Stimulated activated naive CD8-positive, alpha-beta T cell treated with anti-CD3 and anti-CD28 coated beads, Interleukin-15, amount 100 ng/mL, for 72 hours (primary cell): ENCODE results near the gene PHGDH.

Experiments
- ATAC-seq: fragments of 150-1000 bp; cut with Tn5 transposase; 2 replicates; pipeline ENCODE4 v1.10.0; 2021; ENCODE audit warnings: mild to moderate bottlenecking, moderate library complexity
- DNase-seq, 2 donors: peaks; one replicate each; pipeline ENCODE4 v3.0.0; 2021 to 2022
- H3K27ac Mint-ChIP-seq, 2 donors: one replicate each; pipeline ENCODE4 v1.8.0; 2022; ENCODE audit warnings: mild to moderate bottlenecking in 2 of 2, mixed read lengths in 2 of 2, moderate library complexity in 2 of 2
- H3K27me3 Mint-ChIP-seq: one replicate; pipeline ENCODE4 v1.8.0; 2022; ENCODE audit warnings: mixed read lengths
- H3K4me1 Mint-ChIP-seq: one replicate; pipeline ENCODE4 v1.8.0; 2022; ENCODE audit warnings: mild to moderate bottlenecking, mixed read lengths
- H3K4me3 Mint-ChIP-seq, 2 donors: one replicate each; pipeline ENCODE4 v1.8.0; 2022; ENCODE audit warnings: mild to moderate bottlenecking in 2 of 2, mixed read lengths in 2 of 2, moderate library complexity in 1 of 2
- H3K9me3 Mint-ChIP-seq, 2 donors: one replicate each; pipeline ENCODE4 v1.8.0; 2022; ENCODE audit warnings: mixed read lengths in 2 of 2

Gene PHGDH

GRCh38 chr1:119735217-119735616, 23.5 kb downstream of the PHGDH start:
- Mint-ChIP-seq H3K9me3 (no peaks in the 10 kb centered on the region), H3K27me3 (no peaks in the 10 kb centered on the region), H3K27ac (peak overlapping the region in 1 of 2 donors; percentile 74), H3K4me1 (peaks cover 6% of the 10 kb centered on the region), H3K4me3 (no peak overlapping the region)
- no peak for DNase-seq
- ATAC-seq = no peak

GRCh38 chr1:119736649-119737039, 24.9 kb downstream of the PHGDH start:
- Mint-ChIP-seq H3K9me3 (no peaks in the 10 kb centered on the region), H3K4me3 (no peak overlapping the region), H3K4me1 (peaks cover 6% of the 10 kb centered on the region), H3K27ac (no peak overlapping the region), H3K27me3 (no peaks in the 10 kb centered on the region)
- no peak for ATAC-seq
- no peak for DNase-seq

DNA sequence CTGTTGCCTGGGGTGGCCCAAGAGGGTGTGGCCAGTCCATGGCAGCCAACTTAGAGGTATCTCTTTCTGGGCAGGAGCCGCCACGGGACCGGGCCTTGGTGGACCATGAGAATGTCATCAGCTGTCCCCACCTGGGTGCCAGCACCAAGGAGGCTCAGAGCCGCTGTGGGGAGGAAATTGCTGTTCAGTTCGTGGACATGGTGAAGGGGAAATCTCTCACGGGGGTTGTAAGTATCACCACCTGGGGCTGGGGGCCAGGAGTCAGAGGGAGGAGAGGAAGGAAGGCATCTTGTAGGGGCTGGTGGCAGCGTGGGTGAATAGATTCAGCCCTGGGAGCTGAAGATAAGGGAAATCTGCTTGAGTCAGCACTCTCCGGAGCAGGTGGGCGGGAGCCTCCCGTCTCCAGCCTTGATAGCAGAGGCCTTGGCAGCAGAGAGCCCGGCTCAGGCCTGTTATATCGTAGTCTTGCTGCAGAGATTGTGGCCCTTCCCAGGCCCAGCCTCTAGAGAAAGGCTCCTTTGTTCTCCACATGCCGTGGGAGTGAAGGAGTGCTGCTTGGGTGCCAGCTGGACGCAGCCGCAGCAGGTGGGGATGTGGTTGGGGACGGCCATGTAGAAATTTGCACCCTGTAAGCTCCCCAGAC, 25.4 kb downstream of the PHGDH start:
- DNase-seq (no peak), ATAC-seq (no peak)
- H3K9me3 Mint-ChIP-seq = no peaks in the 10 kb centered on the region
- H3K4me1 Mint-ChIP-seq = peaks cover 6% of the 10 kb centered on the region
- peak overlapping the region in 1 of 2 donors; percentile 69 for H3K27ac Mint-ChIP-seq
- no peak overlapping the region for H3K4me3 Mint-ChIP-seq
- no peaks in the 10 kb centered on the region for H3K27me3 Mint-ChIP-seq

- no peak for ATAC-seq
- Mint-ChIP-seq H3K4me1 (peaks cover 6% of the 10 kb centered on the region), H3K27me3 (no peaks in the 10 kb centered on the region), H3K27ac (peak overlapping the region in 1 of 2 donors; percentile 50), H3K4me3 (no peak overlapping the region), H3K9me3 (no peaks in the 10 kb centered on the region)
- DNase-seq = no peak
These were observed 26.5 kb downstream of the PHGDH start for GRCh38 chr1:119738100-119738720.

DNA sequence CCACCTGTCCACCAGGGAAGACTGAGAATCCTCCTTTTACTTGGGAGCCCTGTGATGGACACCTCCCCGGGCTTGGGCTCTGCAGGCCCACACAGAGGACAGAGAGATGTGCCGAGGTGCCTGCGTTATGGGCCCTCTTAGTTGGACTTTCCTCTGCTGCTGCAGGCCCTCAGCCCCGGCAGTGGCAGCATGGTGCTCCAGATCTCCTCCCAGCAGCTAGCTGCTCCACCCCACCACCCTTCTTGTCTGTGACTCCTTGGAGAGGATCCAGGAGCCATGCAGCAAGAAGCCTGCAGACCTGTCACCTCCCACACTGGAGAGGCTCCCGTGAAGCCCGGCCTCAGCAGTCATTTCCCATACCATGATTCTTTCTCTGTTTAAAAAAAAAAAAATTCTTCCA, 27.4 kb downstream of the PHGDH start:
- no peak for ATAC-seq
- Mint-ChIP-seq H3K4me1 (peaks cover 13% of the 10 kb centered on the region), H3K27me3 (no peaks in the 10 kb centered on the region), H3K9me3 (no peaks in the 10 kb centered on the region), H3K27ac (peak overlapping the region; percentile 6 to 85), H3K4me3 (no peak overlapping the region)
- DNase-seq = no peak

DNA sequence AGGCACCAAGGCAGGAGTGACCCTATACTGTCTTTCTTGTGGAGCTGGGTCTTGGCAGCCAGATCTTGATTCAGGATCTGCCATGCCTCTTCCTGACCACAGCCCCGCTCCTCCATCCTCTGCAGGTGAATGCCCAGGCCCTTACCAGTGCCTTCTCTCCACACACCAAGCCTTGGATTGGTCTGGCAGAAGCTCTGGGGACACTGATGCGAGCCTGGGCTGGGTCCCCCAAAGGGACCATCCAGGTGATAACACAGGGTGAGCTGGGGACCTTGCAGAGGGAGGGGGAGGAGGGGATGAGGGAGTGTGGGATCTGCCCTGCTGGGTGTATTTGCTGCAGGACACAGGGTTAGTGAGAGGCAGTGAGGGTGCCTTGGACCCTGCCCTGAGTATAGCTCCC, 28.5 kb downstream of the PHGDH start:
- DNase-seq = no peak
- ATAC-seq = no peak
- peaks cover 24% of the 10 kb centered on the region for H3K4me1 Mint-ChIP-seq
- H3K4me3 Mint-ChIP-seq = no peak overlapping the region
- no peaks in the 10 kb centered on the region for H3K9me3 Mint-ChIP-seq
- H3K27ac Mint-ChIP-seq = peak overlapping the region in 1 of 2 donors; percentile 54
- no peaks in the 10 kb centered on the region for H3K27me3 Mint-ChIP-seq

- peak overlapping the region in 1 of 2 donors; percentile 81 for H3K27ac Mint-ChIP-seq
- peaks cover 31% of the 10 kb centered on the region for H3K4me1 Mint-ChIP-seq
- peak overlapping the region in 1 of 2 donors; percentile 12 for H3K4me3 Mint-ChIP-seq
- H3K27me3 Mint-ChIP-seq = no peaks in the 10 kb centered on the region
- H3K9me3 Mint-ChIP-seq = no peaks in the 10 kb centered on the region
- ATAC-seq (no peak), DNase-seq (no peak)
These were observed 29.4 kb downstream of the PHGDH start for GRCh38 chr1:119740896-119741780.

DNA sequence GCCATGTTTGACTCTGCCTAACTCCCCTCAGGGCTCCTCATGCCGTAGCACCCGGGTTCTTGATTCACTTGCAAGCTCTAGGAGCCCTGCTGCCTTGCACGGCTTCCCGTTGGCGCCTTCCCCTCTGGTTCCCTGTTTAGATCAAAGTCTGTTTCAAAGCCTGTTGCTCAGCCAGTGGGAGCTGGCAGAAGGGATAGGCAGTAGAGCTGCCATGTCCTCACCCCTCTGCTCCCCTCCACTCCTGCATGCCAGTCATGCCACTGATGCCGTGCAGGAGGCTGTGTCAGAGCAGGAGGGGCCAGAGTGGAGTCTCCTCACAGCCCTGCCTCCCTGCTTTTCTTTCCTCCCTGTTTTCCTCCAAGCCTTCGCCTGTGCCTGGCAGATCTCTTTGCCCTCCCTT, 30.5 kb downstream of the PHGDH start:
- H3K4me1 Mint-ChIP-seq = peaks cover 42% of the 10 kb centered on the region
- H3K27ac Mint-ChIP-seq = no peak overlapping the region
- ATAC-seq (no peak), DNase-seq (no peak)
- H3K27me3 Mint-ChIP-seq = no peaks in the 10 kb centered on the region
- H3K9me3 Mint-ChIP-seq = no peaks in the 10 kb centered on the region
- H3K4me3 Mint-ChIP-seq = no peak overlapping the region

GRCh38 chr1:119742677-119743076, 30.9 kb downstream of the PHGDH start:
- Mint-ChIP-seq H3K4me1 (peaks cover 44% of the 10 kb centered on the region), H3K27me3 (no peaks in the 10 kb centered on the region), H3K4me3 (no peak overlapping the region), H3K9me3 (no peaks in the 10 kb centered on the region), H3K27ac (peak overlapping the region in 1 of 2 donors; percentile 29)
- ATAC-seq (peak; percentile 9), DNase-seq (no peak)

GRCh38 chr1:119743308-119743707, 31.6 kb downstream of the PHGDH start:
- H3K4me3 Mint-ChIP-seq = no peak overlapping the region
- H3K9me3 Mint-ChIP-seq = no peaks in the 10 kb centered on the region
- no peak for DNase-seq
- no peaks in the 10 kb centered on the region for H3K27me3 Mint-ChIP-seq
- peaks cover 43% of the 10 kb centered on the region for H3K4me1 Mint-ChIP-seq
- no peak for ATAC-seq
- H3K27ac Mint-ChIP-seq = peak overlapping the region in 1 of 2 donors; percentile 29

- H3K4me1 Mint-ChIP-seq = peaks cover 43% of the 10 kb centered on the region
- ATAC-seq (peak; percentile 72), DNase-seq (peak; percentile 59 to 67)
- H3K4me3 Mint-ChIP-seq = no peak overlapping the region
- no peaks in the 10 kb centered on the region for H3K9me3 Mint-ChIP-seq
- no peaks in the 10 kb centered on the region for H3K27me3 Mint-ChIP-seq
- H3K27ac Mint-ChIP-seq = peak overlapping the region in 1 of 2 donors; percentile 46
These were observed 32.3 kb downstream of the PHGDH start for GRCh38 chr1:119743776-119744597.

GRCh38 chr1:119744598-119744942, 32.8 kb downstream of the PHGDH start:
- Mint-ChIP-seq H3K4me3 (no peak overlapping the region), H3K9me3 (no peaks in the 10 kb centered on the region), H3K4me1 (peaks cover 43% of the 10 kb centered on the region), H3K27me3 (no peaks in the 10 kb centered on the region), H3K27ac (peak overlapping the region in 1 of 2 donors; percentile 46)
- DNase-seq (no peak), ATAC-seq (no peak)

DNA sequence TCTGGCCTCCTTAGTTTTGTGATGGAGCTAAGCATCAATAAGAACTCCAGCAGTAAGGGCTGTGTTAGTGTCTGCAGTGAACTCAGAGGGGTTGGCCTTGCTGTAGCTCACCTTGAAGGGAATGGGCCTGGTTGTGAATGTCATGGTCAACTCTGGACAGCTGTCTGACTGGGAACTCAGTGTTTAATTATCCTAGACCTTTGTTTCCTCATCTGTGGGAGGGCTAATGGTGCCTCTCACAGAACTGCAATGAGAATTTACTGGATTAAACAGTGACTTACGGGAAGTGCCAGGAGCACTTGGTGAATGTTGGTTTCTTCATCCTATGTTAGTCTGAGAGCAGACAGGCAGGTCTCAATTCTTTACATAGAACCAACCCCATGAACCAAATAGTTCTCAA, 33.3 kb downstream of the PHGDH start:
- Mint-ChIP-seq H3K4me1 (peaks cover 43% of the 10 kb centered on the region), H3K4me3 (no peak overlapping the region), H3K27ac (peak overlapping the region in 1 of 2 donors; percentile 39), H3K9me3 (no peaks in the 10 kb centered on the region), H3K27me3 (no peaks in the 10 kb centered on the region)
- DNase-seq (no peak), ATAC-seq (no peak)

DNA sequence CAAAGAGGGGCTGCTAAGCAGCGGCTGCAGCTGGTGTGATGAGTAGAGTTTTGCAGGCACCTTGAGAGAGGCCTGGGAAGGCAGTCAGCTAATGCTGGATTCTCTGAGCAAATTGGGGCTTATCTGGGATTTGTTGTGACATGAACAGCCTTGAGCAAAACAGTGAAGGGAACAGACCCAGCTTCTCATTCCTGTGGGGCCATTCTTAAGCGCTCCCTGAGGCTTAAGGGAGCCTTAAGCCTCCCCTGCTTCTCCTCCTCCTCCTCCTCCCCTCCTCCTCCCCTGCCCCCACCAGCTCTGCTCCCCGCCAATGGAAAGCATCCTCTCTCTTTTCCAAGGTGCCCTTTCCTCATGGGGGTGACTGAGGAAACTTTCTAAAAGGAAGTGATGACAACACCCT, 35.7 kb downstream of the PHGDH start:
- Mint-ChIP-seq H3K27ac (peak overlapping the region in 1 of 2 donors; percentile 49), H3K9me3 (no peaks in the 10 kb centered on the region), H3K4me1 (peaks cover 46% of the 10 kb centered on the region), H3K4me3 (no peak overlapping the region), H3K27me3 (peaks cover 23% of the 10 kb centered on the region)
- DNase-seq (no peak), ATAC-seq (no peak)

DNA sequence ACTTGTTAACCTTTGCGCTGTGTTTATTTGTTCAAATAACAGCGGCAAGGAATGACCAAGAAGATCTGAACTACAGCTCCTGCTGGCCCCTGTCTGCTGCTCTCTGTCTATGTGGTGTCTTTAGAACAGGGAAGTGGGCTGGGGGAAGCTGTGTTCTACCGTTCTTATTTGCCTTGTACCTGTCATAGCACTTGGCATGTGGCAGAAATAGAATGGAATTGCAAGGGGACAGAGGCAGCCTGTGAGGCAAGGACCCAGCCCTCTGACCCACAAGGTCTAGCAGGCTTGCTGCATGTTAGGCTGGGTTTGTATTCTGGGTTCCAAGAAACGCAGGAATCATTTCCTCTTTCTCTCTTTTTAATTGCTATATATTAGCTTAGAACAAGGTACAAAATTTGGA, 36.3 kb downstream of the PHGDH start:
- Mint-ChIP-seq H3K27me3 (peaks cover 26% of the 10 kb centered on the region), H3K4me3 (no peak overlapping the region), H3K9me3 (no peaks in the 10 kb centered on the region), H3K27ac (peak overlapping the region in 1 of 2 donors; percentile 49), H3K4me1 (peaks cover 49% of the 10 kb centered on the region)
- ATAC-seq (no peak), DNase-seq (no peak)
